ENCODE measurements around the gene EFCAB7. TPM values are rescaled to one million over a fixed set of nuclear protein-coding genes. Genes with fewer than 3 reads are reported as not detected.
"Not testable (repeated sequence)": the region's sequence is repeated elsewhere in the genome, so short reads cannot be mapped to it uniquely, and the experiment has no call there.

Gene EFCAB7
- total RNA-seq, 2 experiments from 2014 or later: 6.3 to 6.4 TPM

DNA sequence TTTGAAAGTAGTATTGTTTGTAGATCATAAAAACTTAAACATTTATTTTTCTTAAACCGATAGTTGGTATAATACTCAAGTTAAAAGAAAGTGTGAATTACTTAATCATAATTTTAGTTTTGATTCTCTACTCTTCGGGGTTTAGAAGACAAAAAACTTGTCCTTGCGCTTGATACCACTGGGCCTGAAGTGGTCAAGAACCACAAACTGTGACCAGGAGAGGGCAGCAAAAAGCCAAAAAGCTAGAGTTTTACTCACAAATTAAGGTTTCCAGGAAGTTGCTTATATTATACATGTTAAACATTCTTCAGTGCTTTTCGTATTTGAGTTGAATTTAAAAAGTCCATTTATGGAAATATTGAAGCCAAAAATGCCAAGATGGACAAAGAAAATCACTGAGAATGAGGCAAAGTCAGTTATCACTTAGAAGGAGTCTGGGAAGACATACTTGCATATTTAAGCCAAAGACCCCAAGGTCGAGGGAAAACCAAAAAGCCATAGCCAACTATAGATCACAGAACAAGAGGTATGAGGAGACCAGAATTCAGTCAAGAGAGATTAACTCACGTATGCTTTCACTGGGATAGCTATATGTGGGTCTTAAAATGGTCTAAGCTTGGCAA lies 34.2 kb downstream of the EFCAB7 start:
- peak; percentile 52 for DNase-seq
- intact Hi-C loops (cut with micrococcal nuclease): loop anchor here (5.0 kb wide), 1 partner anchor 685 kb away; no protein-coding TSS in a partner anchor
- peaks cover 9% of the 10 kb centered on the region for H3K36me3 Mint-ChIP-seq (ENCODE audit: low read depth)
- CTCF ChIA-PET: interaction anchor here (0.6 to 0.9 kb wide), 2 partner anchors 9 to 188 kb away, joined by 3 read pairs; no protein-coding TSS in a partner anchor
- no peak overlapping the region for H3K27ac Mint-ChIP-seq
- H3K4me3 Mint-ChIP-seq: no peak overlapping the region
- no peaks in the 10 kb centered on the region for H3K27me3 Mint-ChIP-seq (ENCODE audit: low read depth)
- H3K9me3 Mint-ChIP-seq: no peaks in the 10 kb centered on the region
- H3K4me1 Mint-ChIP-seq (ENCODE audit: low read depth): peaks cover 2% of the 10 kb centered on the region

DNA sequence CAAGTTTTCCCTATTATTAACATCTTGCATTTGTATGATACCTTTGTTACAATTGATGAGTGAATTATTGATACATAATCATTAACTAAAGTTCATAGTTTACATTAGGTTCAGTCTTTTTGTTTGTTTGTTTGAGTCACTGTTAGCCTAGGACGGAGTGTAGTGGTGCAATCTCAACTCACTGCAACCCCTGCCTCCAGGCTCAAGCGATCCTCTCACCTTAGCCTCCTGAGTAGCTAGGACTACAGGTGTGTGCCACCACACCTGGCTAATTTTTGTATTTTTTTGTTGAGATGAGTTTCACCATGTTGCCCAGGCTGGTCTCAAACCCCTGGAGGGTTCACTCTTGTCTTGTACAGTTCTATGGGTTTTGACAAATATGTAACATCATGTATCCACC lies 36.0 kb downstream of the EFCAB7 start:
- H3K36me3 Mint-ChIP-seq (ENCODE audit: low read depth): peaks cover 11% of the 10 kb centered on the region
- intact Hi-C loops (cut with micrococcal nuclease): loop anchor here (5.0 kb wide), 1 partner anchor 683 kb away; no protein-coding TSS in a partner anchor
- CTCF ChIA-PET: no interaction called here

GRCh38 chr1:63563745-63564144 lies 40.4 kb downstream of the EFCAB7 start:
- Mint-ChIP-seq H3K27me3 (ENCODE audit: low read depth) (no peaks in the 10 kb centered on the region), H3K4me3 (no peak overlapping the region), H3K4me1 (ENCODE audit: low read depth) (no peaks in the 10 kb centered on the region), H3K36me3 (ENCODE audit: low read depth) (peaks cover 12% of the 10 kb centered on the region), H3K27ac (no peak overlapping the region), H3K9me3 (no peaks in the 10 kb centered on the region)
- no peak for DNase-seq
- CTCF ChIA-PET: no interaction called here
- intact Hi-C loops (cut with micrococcal nuclease): no loop called here

More for the DNA sequence above, 36.0 kb downstream of the EFCAB7 start:
- Mint-ChIP-seq H3K9me3 (no peaks in the 10 kb centered on the region), H3K27ac (no peak overlapping the region), H3K27me3 (ENCODE audit: low read depth) (no peaks in the 10 kb centered on the region), H3K4me1 (ENCODE audit: low read depth) (peaks cover 2% of the 10 kb centered on the region), H3K4me3 (no peak overlapping the region)
- DNase-seq: no peak

GRCh38 chr1:63569068-63569467 lies 45.7 kb downstream of the EFCAB7 start:
- H3K27me3 Mint-ChIP-seq (ENCODE audit: low read depth): no peaks in the 10 kb centered on the region
- CTCF ChIA-PET: no interaction called here
- peaks cover 6% of the 10 kb centered on the region for H3K36me3 Mint-ChIP-seq (ENCODE audit: low read depth)
- no peak overlapping the region for H3K27ac Mint-ChIP-seq
- no peaks in the 10 kb centered on the region for H3K9me3 Mint-ChIP-seq
- intact Hi-C loops (cut with micrococcal nuclease): no loop called here
- H3K4me3 Mint-ChIP-seq: no peak overlapping the region
- no peak for DNase-seq
- H3K4me1 Mint-ChIP-seq (ENCODE audit: low read depth): no peaks in the 10 kb centered on the region

GRCh38 chr1:63569640-63570316 lies 46.5 kb downstream of the EFCAB7 start:
- no peak overlapping the region for H3K4me3 Mint-ChIP-seq
- no peaks in the 10 kb centered on the region for H3K9me3 Mint-ChIP-seq
- no peaks in the 10 kb centered on the region for H3K4me1 Mint-ChIP-seq (ENCODE audit: low read depth)
- peaks cover 3% of the 10 kb centered on the region for H3K36me3 Mint-ChIP-seq (ENCODE audit: low read depth)
- H3K27ac Mint-ChIP-seq: no peak overlapping the region
- H3K27me3 Mint-ChIP-seq (ENCODE audit: low read depth): no peaks in the 10 kb centered on the region
- intact Hi-C loops (cut with micrococcal nuclease): no loop called here
- CTCF ChIA-PET: no interaction called here
- no peak for DNase-seq

DNA sequence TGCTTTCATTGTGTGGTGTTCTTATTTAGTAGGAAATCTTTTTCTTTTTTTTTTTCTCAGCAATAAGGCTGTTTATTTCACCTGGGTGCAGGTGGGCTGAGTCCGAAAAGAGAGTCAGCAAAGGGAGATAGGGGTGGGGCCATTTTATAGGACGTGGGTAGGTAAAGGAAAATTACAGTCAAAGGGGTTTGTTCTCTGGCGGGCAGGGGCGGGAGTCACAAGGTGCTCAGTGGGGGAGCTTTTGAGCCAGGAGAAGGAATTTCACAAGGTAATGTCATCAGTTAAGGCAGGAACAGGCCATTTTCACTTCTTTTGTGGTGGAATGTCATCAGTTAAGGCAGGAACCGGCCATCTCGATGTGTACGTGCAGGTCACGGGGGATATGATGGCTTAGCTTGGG lies 49.4 kb downstream of the EFCAB7 start:
- H3K9me3 Mint-ChIP-seq; DNase-seq; H3K36me3 Mint-ChIP-seq (ENCODE audit: low read depth); H3K4me1 Mint-ChIP-seq (ENCODE audit: low read depth); intact Hi-C loops (cut with micrococcal nuclease); H3K27me3 Mint-ChIP-seq (ENCODE audit: low read depth); H3K27ac Mint-ChIP-seq; H3K4me3 Mint-ChIP-seq: not testable (repeated sequence)
- CTCF ChIA-PET: interaction anchor here (0.5 kb wide), 1 partner anchor 16 kb away, joined by 3 read pairs; no protein-coding TSS in a partner anchor

DNA sequence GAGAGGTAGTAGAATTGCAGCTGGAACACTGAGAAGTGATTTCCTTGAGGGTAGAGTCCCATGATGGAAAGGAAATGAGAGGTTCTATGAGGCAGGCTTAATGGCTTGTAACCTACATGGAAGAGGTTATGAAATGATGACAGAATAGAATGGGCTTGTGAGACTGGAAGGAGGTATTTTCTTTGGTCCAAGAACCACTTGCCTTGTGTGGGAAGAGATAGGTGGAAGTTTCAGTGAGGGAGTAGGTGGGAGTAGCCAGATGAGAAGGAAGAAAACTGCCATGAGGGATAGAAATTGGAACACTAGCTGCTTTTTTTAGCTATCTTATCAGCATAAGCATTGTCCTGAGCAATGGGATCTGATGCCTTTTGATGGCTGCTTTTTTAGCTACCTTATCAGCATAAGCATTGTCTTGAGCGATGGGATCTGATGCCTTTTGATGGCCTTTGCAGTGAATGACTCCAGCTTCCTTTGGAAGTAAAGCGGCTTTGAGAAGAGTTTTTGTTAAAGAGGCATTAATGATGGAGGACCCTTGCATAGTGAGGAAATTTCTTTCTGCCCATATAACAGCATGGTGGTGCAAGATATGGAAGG lies 51.0 kb downstream of the EFCAB7 start:
- H3K4me3 Mint-ChIP-seq; intact Hi-C loops (cut with micrococcal nuclease); H3K4me1 Mint-ChIP-seq (ENCODE audit: low read depth); H3K27me3 Mint-ChIP-seq (ENCODE audit: low read depth); H3K36me3 Mint-ChIP-seq (ENCODE audit: low read depth); H3K27ac Mint-ChIP-seq; H3K9me3 Mint-ChIP-seq; DNase-seq: not testable (repeated sequence)
- CTCF ChIA-PET: interaction anchor here (0.5 to 2.7 kb wide), 4 partner anchors 17 to 673 kb away, joined by 3 to 8 read pairs (median 6); no protein-coding TSS in a partner anchor

DNA sequence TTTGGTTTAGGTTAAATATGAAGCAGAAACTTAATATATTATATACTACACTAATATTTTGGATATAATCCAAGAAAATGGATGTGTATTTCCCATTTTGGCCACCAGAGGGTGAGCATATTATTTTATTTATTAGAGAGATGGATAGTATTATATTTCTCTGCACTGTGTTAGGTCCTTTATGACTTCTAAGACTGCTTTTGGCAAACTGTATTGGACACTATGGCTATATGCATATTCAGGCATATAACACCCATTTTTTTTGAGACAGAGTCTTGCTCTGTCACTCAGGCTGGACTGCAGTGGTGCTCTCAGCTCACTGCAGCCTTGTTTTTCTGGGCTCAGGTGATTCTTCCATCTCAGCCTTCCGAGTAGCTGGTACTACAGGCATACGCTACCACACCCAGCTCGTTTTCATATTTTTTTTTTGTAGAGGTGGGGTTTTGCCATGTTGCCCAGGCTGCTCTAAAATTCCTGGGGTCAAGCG lies 52.1 kb downstream of the EFCAB7 start:
- DNase-seq: no peak
- no peaks in the 10 kb centered on the region for H3K4me1 Mint-ChIP-seq (ENCODE audit: low read depth)
- H3K4me3 Mint-ChIP-seq: no peak overlapping the region
- CTCF ChIA-PET: interaction anchor here (0.6 to 2.7 kb wide), 9 partner anchors 18 to 672 kb away, joined by 3 to 8 read pairs (median 5); partner anchors contain the start of gene PGM1
- H3K36me3 Mint-ChIP-seq (ENCODE audit: low read depth): peaks cover 2% of the 10 kb centered on the region
- no peak overlapping the region for H3K27ac Mint-ChIP-seq
- no peaks in the 10 kb centered on the region for H3K9me3 Mint-ChIP-seq
- intact Hi-C loops (cut with micrococcal nuclease): loop anchor here (1.0 kb wide), 2 partner anchors 18 to 671 kb away; partner anchors contain the start of gene PGM1
- no peaks in the 10 kb centered on the region for H3K27me3 Mint-ChIP-seq (ENCODE audit: low read depth)

GRCh38 chr1:63586326-63586725 lies 63.0 kb downstream of the EFCAB7 start:
- Mint-ChIP-seq H3K4me1 (ENCODE audit: low read depth) (peaks cover 13% of the 10 kb centered on the region), H3K36me3 (ENCODE audit: low read depth) (peaks cover 12% of the 10 kb centered on the region)
- H3K27me3 Mint-ChIP-seq (ENCODE audit: low read depth); H3K9me3 Mint-ChIP-seq; H3K27ac Mint-ChIP-seq; H3K4me3 Mint-ChIP-seq; CTCF ChIA-PET; intact Hi-C loops (cut with micrococcal nuclease): not testable (repeated sequence)
- DNase-seq: peak; percentile 7

GRCh38 chr1:63590166-63590560 lies 66.8 kb downstream of the EFCAB7 start:
- H3K4me1 Mint-ChIP-seq (ENCODE audit: low read depth): peaks cover 26% of the 10 kb centered on the region
- no peaks in the 10 kb centered on the region for H3K27me3 Mint-ChIP-seq (ENCODE audit: low read depth)
- intact Hi-C loops (cut with micrococcal nuclease): no loop called here
- no peaks in the 10 kb centered on the region for H3K9me3 Mint-ChIP-seq
- no peak overlapping the region for H3K4me3 Mint-ChIP-seq
- CTCF ChIA-PET: interaction anchor here (2.1 kb wide), 1 partner anchor 16 kb away, joined by 8 read pairs; no protein-coding TSS in a partner anchor
- DNase-seq: no peak
- H3K27ac Mint-ChIP-seq: no peak overlapping the region
- peaks cover 5% of the 10 kb centered on the region for H3K36me3 Mint-ChIP-seq (ENCODE audit: low read depth)

GRCh38 chr1:63592536-63593302 lies 69.4 kb downstream of the EFCAB7 start:
- peak; percentile 32 for DNase-seq
- Mint-ChIP-seq H3K36me3 (ENCODE audit: low read depth) (peaks cover 5% of the 10 kb centered on the region), H3K27me3 (ENCODE audit: low read depth) (no peaks in the 10 kb centered on the region), H3K9me3 (no peaks in the 10 kb centered on the region), H3K4me3 (peak overlapping the region; percentile 96), H3K27ac (peak overlapping the region; percentile 87), H3K4me1 (ENCODE audit: low read depth) (peaks cover 26% of the 10 kb centered on the region)
- CTCF ChIA-PET: interaction anchor here (1.3 to 1.5 kb wide), 2 partner anchors 17 to 34 kb away, joined by 4 to 6 read pairs; no protein-coding TSS in a partner anchor
- intact Hi-C loops (cut with micrococcal nuclease): loop anchor here (1.0 to 2.0 kb wide), 6 partner anchors 17 to 808 kb away; partner anchors contain the start of genes ALG6, ATG4C, EFCAB7 and FOXD3

Data from activated naive CD4-positive, alpha-beta T cell treated with anti-CD3 and anti-CD28 coated beads for 36 hours (primary cell).